IMR-90 (cell line): ENCODE measurements around the gene PRKCE. TPM values are rescaled to one million over a fixed set of nuclear protein-coding genes. Genes with fewer than 3 reads are reported as not detected.
A peak's percentile ranks its signal among the peaks of the same experiment; 100 is the strongest.

Experiments
- ATAC-seq: fragments of 200-7000 bp; cut with Tn5 transposase; 2 replicates; pipeline ENCODE4 v1.9.1; 2020; ENCODE audit warnings: low read depth, mild to moderate bottlenecking, moderate library complexity
- BruUV-seq: library from RNA; stranded (reverse); fragments of 400-500 nt; replicated peaks from 2 replicates; lab custom pipeline; 2021; lab: Mats Ljungman, UMichigan
- CTCF ChIA-PET: fragments of 300-600 bp; formaldehyde crosslinking; extraction: SDS; loops from one replicate; lab custom pipeline; 2021; ENCODE audit warnings: antibody characterized with exemption; lab: Yijun Ruan, JAX
- POLR2A ChIA-PET: fragments of 300-600 bp; sonication (Branson Sonifier 250); formaldehyde crosslinking; loops from one replicate; lab custom pipeline; 2022; ENCODE audit warnings: antibody characterized with exemption; ENCODE audit not compliant: unreplicated experiment; lab: Charles Lee
- DNase-seq: peaks from one replicate; pipeline ENCODE4 v3.0.0; 2013
- H2AFZ ChIP-seq: replicated peaks from 2 replicates; pipeline ENCODE3; 2013; ENCODE audit warnings: low read length, mild to moderate bottlenecking; ENCODE audit not compliant: poor library complexity
- H2AK5ac ChIP-seq: 2 replicates; pipeline ENCODE4 v1.6.1; 2013; ENCODE audit warnings: low read depth, low read length, inconsistent platforms
- H2AK9ac ChIP-seq: replicated peaks from 2 replicates; pipeline ENCODE3; 2013; ENCODE audit warnings: mild to moderate bottlenecking, low read depth, low read length, moderate library complexity; ENCODE audit not compliant: poor library complexity
- H2BK120ac ChIP-seq: 2 replicates; pipeline ENCODE4 v1.6.1; 2013; ENCODE audit warnings: low read depth, low read length, inconsistent platforms
- H2BK15ac ChIP-seq: 3 replicates; pipeline ENCODE4 v1.6.1; 2013; ENCODE audit warnings: low read depth, low read length, inconsistent platforms
- H2BK20ac ChIP-seq: 2 replicates; pipeline ENCODE4 v1.6.1; 2013; ENCODE audit warnings: low read depth, mild to moderate bottlenecking, inconsistent platforms, low read length, moderate library complexity
- H2BK5ac ChIP-seq: 2 replicates; pipeline ENCODE4 v1.6.1; 2013; ENCODE audit warnings: mild to moderate bottlenecking, low read depth, low read length, inconsistent platforms; ENCODE audit not compliant: poor library complexity, severe bottlenecking
- H3K14ac ChIP-seq: replicated peaks from 2 replicates; pipeline ENCODE4 v1.6.1; 2013; ENCODE audit warnings: low read depth, low read length, inconsistent platforms
- H3K18ac ChIP-seq: 2 replicates; pipeline ENCODE4 v1.6.1; 2013; ENCODE audit warnings: low read depth, low read length, control low read depth
- H3K23ac ChIP-seq: 2 replicates; pipeline ENCODE4 v1.6.1; 2013; ENCODE audit warnings: low read depth, low read length, inconsistent platforms
- H3K27ac ChIP-seq: 2 replicates; pipeline ENCODE4 v1.5.1; 2013; ENCODE audit warnings: mild to moderate bottlenecking, control low read depth, low read length; ENCODE audit not compliant: insufficient read depth
- H3K27me3 ChIP-seq: 2 replicates; pipeline ENCODE4 v1.6.1; 2013; ENCODE audit warnings: low read length; ENCODE audit not compliant: control insufficient read depth, insufficient read depth
- H3K36me3 ChIP-seq: 2 replicates; pipeline ENCODE4 v1.6.1; 2013; ENCODE audit warnings: low read length, mixed read lengths; ENCODE audit not compliant: control insufficient read depth, insufficient read depth
- H3K4ac ChIP-seq: 2 replicates; pipeline ENCODE4 v1.6.1; 2013; ENCODE audit warnings: low read depth, low read length, inconsistent platforms
- H3K4me1 ChIP-seq: 2 replicates; pipeline ENCODE4 v1.6.1; 2013; ENCODE audit warnings: low read length, mixed read lengths; ENCODE audit not compliant: control insufficient read depth, insufficient read depth
- H3K4me2 ChIP-seq: 2 replicates; pipeline ENCODE4 v1.6.1; 2013; ENCODE audit warnings: low read depth, mild to moderate bottlenecking, control low read depth, low read length, moderate library complexity
- H3K4me3 ChIP-seq: 2 replicates; pipeline ENCODE4 v1.5.1; 2013; ENCODE audit warnings: low read depth, mild to moderate bottlenecking, control low read depth, low read length, moderate library complexity; ENCODE audit not compliant: insufficient read depth
- H3K56ac ChIP-seq: 2 replicates; pipeline ENCODE4 v1.6.1; 2013; ENCODE audit warnings: low read length, inconsistent platforms; ENCODE audit not compliant: insufficient read depth; ENCODE audit errors: extremely low read depth
- H3K79me1 ChIP-seq, 2 experiments: 2 replicates each; pipeline ENCODE4 v1.6.1; 2013; ENCODE audit warnings: low read length in 2 of 2, inconsistent platforms in 1 of 2, low read depth in 1 of 2
- H3K9ac ChIP-seq: 2 replicates; pipeline ENCODE4 v1.6.1; 2013; ENCODE audit warnings: low read depth, low read length, control low read depth
- H3K9me1 ChIP-seq: 2 replicates; pipeline ENCODE4 v1.6.1; 2013; ENCODE audit warnings: low read length, inconsistent platforms; ENCODE audit not compliant: insufficient read depth
- H3K9me3 ChIP-seq: 2 replicates; pipeline ENCODE4 v1.6.1; 2013; ENCODE audit warnings: low read length; ENCODE audit not compliant: control insufficient read depth, insufficient read depth
- H4K20me1 ChIP-seq: 2 replicates; pipeline ENCODE4 v1.6.1; 2013; ENCODE audit warnings: low read length, inconsistent platforms; ENCODE audit not compliant: insufficient read depth
- H4K5ac ChIP-seq: 2 replicates; pipeline ENCODE4 v1.6.1; 2013; ENCODE audit warnings: mild to moderate bottlenecking, low read depth, low read length, control low read depth
- H4K8ac ChIP-seq, 2 experiments: 2 replicates each; pipeline ENCODE4 v1.6.1; 2013; ENCODE audit warnings: low read depth in 2 of 2, low read length in 2 of 2, control low read depth in 1 of 2, inconsistent platforms in 1 of 2
- H4K91ac ChIP-seq: 2 replicates; pipeline ENCODE4 v1.6.1; 2013; ENCODE audit warnings: low read depth, low read length, inconsistent platforms; ENCODE audit not compliant: insufficient read depth
- CEBPB ChIP-seq: IDR thresholded peaks from 2 replicates; pipeline ENCODE4 v1.6.1; 2012; ENCODE audit warnings: low read depth, low read length, improper control_type of control experiment
- FOS ChIP-seq: fragments of 150-350 bp; IDR thresholded peaks from 2 replicates; pipeline ENCODE4 v1.6.1; 2016; ENCODE audit warnings: low read depth, low read length
- WGBS, 2 experiments: methylation state at CpG; one replicate each; pipeline versions ENCODE4 v1.1.5 to v1.1.7; 2013; ENCODE audit warnings: missing lambda C conversion rate in 2 of 2; ENCODE audit not compliant: insufficient read length in 1 of 2; ENCODE audit errors: extremely low coverage in 2 of 2; 5-methylcytosine and 5-hydroxymethylcytosine counted together
- dilution Hi-C: fragments of 300-500 bp; cut with HindIII; formaldehyde crosslinking; loops from one replicate; pipeline ENCODE4 v1.14.3; 2018; ENCODE audit warnings: low sequenced_read_pairs; ENCODE audit not compliant: unreplicated experiment
- in situ Hi-C: fragments of 300-500 bp; cut with MboI; formaldehyde crosslinking; loops from 3 replicates; pipeline ENCODE4 v1.14.3; 2019; ENCODE audit warnings: low sequenced_read_pairs, inconsistent platforms, mixed read lengths
- intact Hi-C: fragments of 100-400 bp; cut with micrococcal nuclease; formaldehyde crosslinking; loops from 2 replicates; pipeline ENCODE4 v1.10.0; 2022
- polyA plus RNA-seq, 3 experiments: library from polyadenylated mRNA; depleted of rRNA; stranded (reverse); fragments of >200 nt; gene quantifications; 2 replicates each; pipeline ENCODE4 v1.2.3, GENCODE V29; 2012; ENCODE audit warnings: low replicate concordance in 1 of 3
- total RNA-seq: library from RNA; depleted of rRNA; stranded (reverse); fragments of >200 nt; gene quantifications from 2 replicates; pipeline ENCODE4 v1.2.3, GENCODE V29; 2012
- TF ChIP-seq, protein P1 (sequence below): conservative IDR thresholded peaks from 2 replicates; pipeline ENCODE4 v1.5.1; 2012; ENCODE audit warnings: mild to moderate bottlenecking, low read depth, low read length, improper control_type of control experiment

PRKCE gene
- total and polyA plus RNA-seq, 2 of the 4 experiments (the other 2 are of a cell fraction) = 8.1 to 32.4 TPM

DNA sequence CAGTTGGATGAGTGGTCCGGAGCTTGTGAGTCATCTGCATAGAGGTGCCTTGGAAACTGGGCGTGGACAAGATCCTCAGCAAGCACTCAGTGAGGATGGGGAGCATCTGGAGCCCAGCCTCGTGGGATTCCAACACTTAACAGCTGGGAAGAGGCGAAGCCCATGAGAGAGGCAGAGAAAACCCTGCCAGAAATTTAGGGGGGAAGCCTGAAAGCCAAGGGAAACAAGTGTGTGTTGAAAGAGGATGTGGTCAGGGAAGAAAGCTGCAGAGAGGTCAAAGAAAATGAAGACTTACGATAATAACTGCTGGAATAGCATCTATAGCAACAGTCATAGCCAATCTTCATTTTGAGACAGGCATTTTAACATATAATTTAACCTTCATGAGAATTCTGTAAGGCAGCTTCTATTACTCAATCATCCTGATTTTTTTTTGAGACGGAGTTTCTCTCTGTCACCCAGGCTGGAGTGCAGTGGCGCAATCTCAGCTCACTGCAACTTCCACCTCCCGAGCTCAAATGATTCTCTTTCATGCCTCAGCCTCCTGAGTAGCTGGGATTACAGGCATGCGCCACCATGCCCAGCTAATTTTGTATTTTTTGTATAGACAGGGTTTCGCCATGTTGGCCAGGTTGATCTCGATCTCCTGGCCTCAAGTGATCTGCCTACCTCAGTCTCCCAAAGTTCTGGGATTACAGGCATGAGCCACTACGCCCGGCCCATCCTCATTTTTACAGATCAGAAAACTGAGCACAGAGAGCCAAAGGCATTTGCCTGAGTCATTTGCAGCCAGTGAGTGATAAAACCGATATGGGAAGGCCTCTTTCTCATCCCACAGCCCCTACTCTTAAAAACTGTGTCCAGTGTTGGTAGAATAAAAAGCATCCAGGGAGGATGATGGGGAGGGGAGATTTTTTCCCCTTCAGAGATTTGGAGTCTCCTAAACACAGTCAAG lies 431.3 kb downstream of the PRKCE start:
- Histone ChIP-seq H3K18ac (peak overlapping the region; percentile 37; the same call in 1 of the 2 replicates), H3K36me3 (peaks cover 13% of the 10 kb centered on the region), H3K9me1 (peaks cover 10% of the 10 kb centered on the region; the same call in 1 of the 2 replicates), H3K4me1 (peaks cover 7% of the 10 kb centered on the region), H3K14ac (peak overlapping the region; percentile 7), H2BK120ac (peak overlapping the region; percentile 37; the same call in 1 of the 2 replicates), H3K23ac (no peak overlapping the region), H2BK5ac (no peak overlapping the region), H3K4ac (peak overlapping the region; percentile 68), H3K9me3 (no peaks in the 10 kb centered on the region; the same call in 1 of the 2 replicates), H2AFZ (no peak overlapping the region), H2BK15ac (peak overlapping the region; percentile 34; the same call in 2 of the 3 replicates), H4K91ac (peak overlapping the region; percentile 71), H2AK9ac (no peak overlapping the region), H3K27me3 (no peaks in the 10 kb centered on the region), H3K27ac (peak overlapping the region; percentile 10; the same call in 1 of the 2 replicates), H3K56ac (no peak overlapping the region), H2AK5ac (peak overlapping the region; percentile 79; the same call in 1 of the 2 replicates), H3K9ac (no peak overlapping the region), H3K4me3 (no peak overlapping the region), H3K79me1 (peaks cover 56 to 61% of the 10 kb centered on the region in 2 experiments), H4K8ac (peak overlapping the region; percentile 12 to 63; a peak in 3 of 4 replicates), H4K20me1 (no peaks in the 10 kb centered on the region), H3K4me2 (no peak overlapping the region), H4K5ac (peak overlapping the region; percentile 74; the same call in 1 of the 2 replicates), H2BK20ac (peak overlapping the region; percentile 48)
- ChIA-PET CTCF (interaction anchor here (1.0 kb wide), 1 partner anchor 20 kb away, joined by 5 read pairs; no protein-coding TSS in a partner anchor), POLR2A (no interaction called here)
- in situ Hi-C loops (no loop called here), dilution Hi-C loops (no loop called here), intact Hi-C loops (loop anchor here (2.0 kb wide), 1 partner anchor 14 kb away; no protein-coding TSS in a partner anchor)
- BruUV-seq = no TSS peak
- 48% methylated on average over 5 of the region's 14 CpGs; no CpG with 5 or more reads in 1 of the 2 experiments for WGBS, 2 experiments
- TF ChIP-seq CEBPB (peak; percentile 71), FOS (no peak)
- TF ChIP-seq, protein P1, sequence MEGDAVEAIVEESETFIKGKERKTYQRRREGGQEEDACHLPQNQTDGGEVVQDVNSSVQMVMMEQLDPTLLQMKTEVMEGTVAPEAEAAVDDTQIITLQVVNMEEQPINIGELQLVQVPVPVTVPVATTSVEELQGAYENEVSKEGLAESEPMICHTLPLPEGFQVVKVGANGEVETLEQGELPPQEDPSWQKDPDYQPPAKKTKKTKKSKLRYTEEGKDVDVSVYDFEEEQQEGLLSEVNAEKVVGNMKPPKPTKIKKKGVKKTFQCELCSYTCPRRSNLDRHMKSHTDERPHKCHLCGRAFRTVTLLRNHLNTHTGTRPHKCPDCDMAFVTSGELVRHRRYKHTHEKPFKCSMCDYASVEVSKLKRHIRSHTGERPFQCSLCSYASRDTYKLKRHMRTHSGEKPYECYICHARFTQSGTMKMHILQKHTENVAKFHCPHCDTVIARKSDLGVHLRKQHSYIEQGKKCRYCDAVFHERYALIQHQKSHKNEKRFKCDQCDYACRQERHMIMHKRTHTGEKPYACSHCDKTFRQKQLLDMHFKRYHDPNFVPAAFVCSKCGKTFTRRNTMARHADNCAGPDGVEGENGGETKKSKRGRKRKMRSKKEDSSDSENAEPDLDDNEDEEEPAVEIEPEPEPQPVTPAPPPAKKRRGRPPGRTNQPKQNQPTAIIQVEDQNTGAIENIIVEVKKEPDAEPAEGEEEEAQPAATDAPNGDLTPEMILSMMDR = no peak
- ATAC-seq = peak; percentile 63
- DNase-seq = peak; percentile 88
